Kidney epithelial cell (primary cell): ENCODE results near the gene CAPN7. TPM values are rescaled to one million over a fixed set of nuclear protein-coding genes. Genes with fewer than 3 reads are reported as not detected.

Source experiments
- DNase-seq: peaks from one replicate; pipeline ENCODE4 v3.0.0-alpha.2; 2010; ENCODE audit warnings: low read depth
- H3K27me3 ChIP-seq: 2 replicates; pipeline ENCODE4 v1.6.0; 2011; ENCODE audit warnings: low read length; ENCODE audit not compliant: control insufficient read depth, insufficient read depth
- H3K36me3 ChIP-seq: 2 replicates; pipeline ENCODE4 v1.5.1; 2011; ENCODE audit warnings: low read length; ENCODE audit not compliant: control insufficient read depth, insufficient read depth
- H3K4me3 ChIP-seq: 2 replicates; pipeline ENCODE4 v1.5.1; 2011; ENCODE audit warnings: low read depth, mild to moderate bottlenecking, control low read depth, low read length
- CTCF ChIP-seq: IDR thresholded peaks from 2 replicates; pipeline ENCODE4 v1.5.1; 2011; ENCODE audit warnings: mild to moderate bottlenecking, moderate library complexity, low read length, control low read depth, inconsistent platforms; ENCODE audit not compliant: insufficient read depth, poor library complexity, severe bottlenecking
- total RNA-seq: library from RNA; depleted of rRNA; stranded (reverse); fragments of >200 nt; gene quantifications from 2 replicates; pipeline ENCODE4 v1.2.3, GENCODE V29; 2015

Gene CAPN7
- total RNA-seq, 1 donor from 2014 or later, result 15.8 TPM

GRCh38 chr3:15287565-15288330, 81.7 kb downstream of the CAPN7 start:
- no peak for TF ChIP-seq CTCF
- DNase-seq, result no peak
- Histone ChIP-seq H3K4me3 (no peak overlapping the region), H3K27me3 (no peaks in the 10 kb centered on the region), H3K36me3 (no peaks in the 10 kb centered on the region)

GRCh38 chr3:15288331-15289035, 82.4 kb downstream of the CAPN7 start:
- no peak for TF ChIP-seq CTCF
- Histone ChIP-seq H3K36me3 (no peaks in the 10 kb centered on the region), H3K4me3 (no peak overlapping the region), H3K27me3 (no peaks in the 10 kb centered on the region)
- DNase-seq, result no peak

- TF ChIP-seq CTCF, result no peak
- Histone ChIP-seq H3K4me3 (no peak overlapping the region), H3K27me3 (no peaks in the 10 kb centered on the region), H3K36me3 (no peaks in the 10 kb centered on the region)
- DNase-seq, result no peak
Observed at GRCh38 chr3:15289661-15290060, 83.6 kb downstream of the CAPN7 start.

GRCh38 chr3:15290736-15291135, 84.7 kb downstream of the CAPN7 start:
- no peak for TF ChIP-seq CTCF
- H3K4me3 ChIP-seq, result no peak overlapping the region
- no peaks in the 10 kb centered on the region for H3K27me3 ChIP-seq
- H3K36me3 ChIP-seq, result no peaks in the 10 kb centered on the region
- DNase-seq, result no peak

GRCh38 chr3:15291589-15292541, 85.8 kb downstream of the CAPN7 start:
- no peaks in the 10 kb centered on the region for H3K36me3 ChIP-seq
- no peak for DNase-seq
- no peak overlapping the region for H3K4me3 ChIP-seq
- TF ChIP-seq CTCF, result no peak
- no peaks in the 10 kb centered on the region for H3K27me3 ChIP-seq
